IMR-90 (cell line): ENCODE data around the gene ARRB1. TPM values are rescaled to one million over a fixed set of nuclear protein-coding genes. Genes with fewer than 3 reads are reported as not detected.

ENCODE experiments used
- ATAC-seq: fragments of 200-7000 bp; cut with Tn5 transposase; 2 replicates; pipeline ENCODE4 v1.9.1; 2020; ENCODE audit warnings: low read depth, mild to moderate bottlenecking, moderate library complexity
- BruUV-seq: library from RNA; stranded (reverse); fragments of 400-500 nt; replicated peaks from 2 replicates; lab custom pipeline; 2021; lab: Mats Ljungman, UMichigan
- CTCF ChIA-PET: fragments of 300-600 bp; formaldehyde crosslinking; extraction: SDS; loops from one replicate; lab custom pipeline; 2021; ENCODE audit warnings: antibody characterized with exemption; lab: Yijun Ruan, JAX
- POLR2A ChIA-PET: fragments of 300-600 bp; sonication (Branson Sonifier 250); formaldehyde crosslinking; loops from one replicate; lab custom pipeline; 2022; ENCODE audit warnings: antibody characterized with exemption; ENCODE audit not compliant: unreplicated experiment; lab: Charles Lee
- DNase-seq: peaks from one replicate; pipeline ENCODE4 v3.0.0; 2013
- H2AFZ ChIP-seq: replicated peaks from 2 replicates; pipeline ENCODE3; 2013; ENCODE audit warnings: low read length, mild to moderate bottlenecking; ENCODE audit not compliant: poor library complexity
- H2AK5ac ChIP-seq: 2 replicates; pipeline ENCODE4 v1.6.1; 2013; ENCODE audit warnings: low read depth, low read length, inconsistent platforms
- H2AK9ac ChIP-seq: replicated peaks from 2 replicates; pipeline ENCODE3; 2013; ENCODE audit warnings: mild to moderate bottlenecking, low read depth, low read length, moderate library complexity; ENCODE audit not compliant: poor library complexity
- H2BK120ac ChIP-seq: 2 replicates; pipeline ENCODE4 v1.6.1; 2013; ENCODE audit warnings: low read depth, low read length, inconsistent platforms
- H2BK15ac ChIP-seq: 3 replicates; pipeline ENCODE4 v1.6.1; 2013; ENCODE audit warnings: low read depth, low read length, inconsistent platforms
- H2BK20ac ChIP-seq: 2 replicates; pipeline ENCODE4 v1.6.1; 2013; ENCODE audit warnings: low read depth, mild to moderate bottlenecking, inconsistent platforms, low read length, moderate library complexity
- H2BK5ac ChIP-seq: 2 replicates; pipeline ENCODE4 v1.6.1; 2013; ENCODE audit warnings: mild to moderate bottlenecking, low read depth, low read length, inconsistent platforms; ENCODE audit not compliant: poor library complexity, severe bottlenecking
- H3K14ac ChIP-seq: replicated peaks from 2 replicates; pipeline ENCODE4 v1.6.1; 2013; ENCODE audit warnings: low read depth, low read length, inconsistent platforms
- H3K18ac ChIP-seq: 2 replicates; pipeline ENCODE4 v1.6.1; 2013; ENCODE audit warnings: low read depth, low read length, control low read depth
- H3K23ac ChIP-seq: 2 replicates; pipeline ENCODE4 v1.6.1; 2013; ENCODE audit warnings: low read depth, low read length, inconsistent platforms
- H3K27ac ChIP-seq: 2 replicates; pipeline ENCODE4 v1.5.1; 2013; ENCODE audit warnings: mild to moderate bottlenecking, control low read depth, low read length; ENCODE audit not compliant: insufficient read depth
- H3K27me3 ChIP-seq: 2 replicates; pipeline ENCODE4 v1.6.1; 2013; ENCODE audit warnings: low read length; ENCODE audit not compliant: control insufficient read depth, insufficient read depth
- H3K36me3 ChIP-seq: 2 replicates; pipeline ENCODE4 v1.6.1; 2013; ENCODE audit warnings: low read length, mixed read lengths; ENCODE audit not compliant: control insufficient read depth, insufficient read depth
- H3K4ac ChIP-seq: 2 replicates; pipeline ENCODE4 v1.6.1; 2013; ENCODE audit warnings: low read depth, low read length, inconsistent platforms
- H3K4me1 ChIP-seq: 2 replicates; pipeline ENCODE4 v1.6.1; 2013; ENCODE audit warnings: low read length, mixed read lengths; ENCODE audit not compliant: control insufficient read depth, insufficient read depth
- H3K4me2 ChIP-seq: 2 replicates; pipeline ENCODE4 v1.6.1; 2013; ENCODE audit warnings: low read depth, mild to moderate bottlenecking, control low read depth, low read length, moderate library complexity
- H3K4me3 ChIP-seq: 2 replicates; pipeline ENCODE4 v1.5.1; 2013; ENCODE audit warnings: low read depth, mild to moderate bottlenecking, control low read depth, low read length, moderate library complexity; ENCODE audit not compliant: insufficient read depth
- H3K56ac ChIP-seq: 2 replicates; pipeline ENCODE4 v1.6.1; 2013; ENCODE audit warnings: low read length, inconsistent platforms; ENCODE audit not compliant: insufficient read depth; ENCODE audit errors: extremely low read depth
- H3K79me1 ChIP-seq, 2 experiments: 2 replicates each; pipeline ENCODE4 v1.6.1; 2013; ENCODE audit warnings: low read length in 2 of 2, inconsistent platforms in 1 of 2, low read depth in 1 of 2
- H3K9ac ChIP-seq: 2 replicates; pipeline ENCODE4 v1.6.1; 2013; ENCODE audit warnings: low read depth, low read length, control low read depth
- H3K9me1 ChIP-seq: 2 replicates; pipeline ENCODE4 v1.6.1; 2013; ENCODE audit warnings: low read length, inconsistent platforms; ENCODE audit not compliant: insufficient read depth
- H3K9me3 ChIP-seq: 2 replicates; pipeline ENCODE4 v1.6.1; 2013; ENCODE audit warnings: low read length; ENCODE audit not compliant: control insufficient read depth, insufficient read depth
- H4K20me1 ChIP-seq: 2 replicates; pipeline ENCODE4 v1.6.1; 2013; ENCODE audit warnings: low read length, inconsistent platforms; ENCODE audit not compliant: insufficient read depth
- H4K5ac ChIP-seq: 2 replicates; pipeline ENCODE4 v1.6.1; 2013; ENCODE audit warnings: mild to moderate bottlenecking, low read depth, low read length, control low read depth
- H4K8ac ChIP-seq, 2 experiments: 2 replicates each; pipeline ENCODE4 v1.6.1; 2013; ENCODE audit warnings: low read depth in 2 of 2, low read length in 2 of 2, control low read depth in 1 of 2, inconsistent platforms in 1 of 2
- H4K91ac ChIP-seq: 2 replicates; pipeline ENCODE4 v1.6.1; 2013; ENCODE audit warnings: low read depth, low read length, inconsistent platforms; ENCODE audit not compliant: insufficient read depth
- BHLHE40 ChIP-seq: fragments of 150-350 bp; IDR thresholded peaks from 2 replicates; pipeline ENCODE4 v1.6.1; 2016; ENCODE audit warnings: mild to moderate bottlenecking, low read depth, low read length
- CEBPB ChIP-seq: IDR thresholded peaks from 2 replicates; pipeline ENCODE4 v1.6.1; 2012; ENCODE audit warnings: low read depth, low read length, improper control_type of control experiment
- CHD1 ChIP-seq: IDR thresholded peaks from 2 replicates; pipeline ENCODE4 v1.6.1; 2012; ENCODE audit warnings: low read depth, low read length, improper control_type of control experiment
- CTCF ChIP-seq: conservative IDR thresholded peaks from 2 replicates; pipeline ENCODE4 v1.5.1; 2012; ENCODE audit warnings: mild to moderate bottlenecking, low read depth, low read length, improper control_type of control experiment
- ELK1 ChIP-seq: fragments of 150-350 bp; IDR thresholded peaks from 2 replicates; pipeline ENCODE4 v1.6.1; 2016; ENCODE audit warnings: low read depth, mild to moderate bottlenecking, low read length, moderate library complexity, borderline replicate concordance
- FOS ChIP-seq: fragments of 150-350 bp; IDR thresholded peaks from 2 replicates; pipeline ENCODE4 v1.6.1; 2016; ENCODE audit warnings: low read depth, low read length
- MAZ ChIP-seq: IDR thresholded peaks from 2 replicates; pipeline ENCODE4 v1.6.1; 2012; ENCODE audit warnings: low read depth, mild to moderate bottlenecking, low read length, improper control_type of control experiment, moderate library complexity, borderline replicate concordance
- MXI1 ChIP-seq: IDR thresholded peaks from 2 replicates; pipeline ENCODE4 v1.6.1; 2012; ENCODE audit warnings: low read depth, mild to moderate bottlenecking, low read length, moderate library complexity, borderline replicate concordance
- NFE2L2 ChIP-seq: fragments of 150-350 bp; IDR thresholded peaks from 2 replicates; pipeline ENCODE4 v1.6.1; 2016; ENCODE audit warnings: low read depth, mild to moderate bottlenecking, low read length
- POLR2A ChIP-seq: IDR thresholded peaks from 2 replicates; pipeline ENCODE4 v1.6.1; 2012; ENCODE audit warnings: mild to moderate bottlenecking, low read depth, low read length
- RAD21 ChIP-seq: IDR thresholded peaks from 2 replicates; pipeline ENCODE4 v1.6.1; 2012; ENCODE audit warnings: low read length, improper control_type of control experiment
- RCOR1 ChIP-seq: IDR thresholded peaks from 2 replicates; pipeline ENCODE4 v1.6.1; 2012; ENCODE audit warnings: mild to moderate bottlenecking, low read length, improper control_type of control experiment; ENCODE audit not compliant: insufficient replicate concordance
- RFX5 ChIP-seq: IDR thresholded peaks from 2 replicates; pipeline ENCODE4 v1.8.0; 2012; ENCODE audit warnings: low read depth, mild to moderate bottlenecking, low read length, moderate library complexity
- SMC3 ChIP-seq: fragments of 150-350 bp; IDR thresholded peaks from 2 replicates; pipeline ENCODE4 v1.6.1; 2016; ENCODE audit warnings: low read depth, mild to moderate bottlenecking, antibody characterized with exemption, low read length, moderate library complexity
- WGBS, 2 experiments: methylation state at CpG; one replicate each; pipeline versions ENCODE4 v1.1.5 to v1.1.7; 2013; ENCODE audit warnings: missing lambda C conversion rate in 2 of 2; ENCODE audit not compliant: insufficient read length in 1 of 2; ENCODE audit errors: extremely low coverage in 2 of 2; 5-methylcytosine and 5-hydroxymethylcytosine counted together
- dilution Hi-C: fragments of 300-500 bp; cut with HindIII; formaldehyde crosslinking; loops from one replicate; pipeline ENCODE4 v1.14.3; 2018; ENCODE audit warnings: low sequenced_read_pairs; ENCODE audit not compliant: unreplicated experiment
- in situ Hi-C: fragments of 300-500 bp; cut with MboI; formaldehyde crosslinking; loops from 3 replicates; pipeline ENCODE4 v1.14.3; 2019; ENCODE audit warnings: low sequenced_read_pairs, inconsistent platforms, mixed read lengths
- intact Hi-C: fragments of 100-400 bp; cut with micrococcal nuclease; formaldehyde crosslinking; loops from 2 replicates; pipeline ENCODE4 v1.10.0; 2022
- polyA plus RNA-seq, 3 experiments: library from polyadenylated mRNA; depleted of rRNA; stranded (reverse); fragments of >200 nt; gene quantifications; 2 replicates each; pipeline ENCODE4 v1.2.3, GENCODE V29; 2012; ENCODE audit warnings: low replicate concordance in 1 of 3
- total RNA-seq: library from RNA; depleted of rRNA; stranded (reverse); fragments of >200 nt; gene quantifications from 2 replicates; pipeline ENCODE4 v1.2.3, GENCODE V29; 2012

ARRB1 gene
- total and polyA plus RNA-seq, 2 of the 4 experiments (the other 2 are of a cell fraction) = 11.0 to 17.4 TPM

- Histone ChIP-seq H3K36me3 (no peaks in the 10 kb centered on the region), H3K79me1 (no peaks in the 10 kb centered on the region), H4K8ac (no peak overlapping the region), H2BK15ac (no peak overlapping the region), H2BK120ac (no peak overlapping the region), H3K9me1 (no peaks in the 10 kb centered on the region), H2BK20ac (no peak overlapping the region), H3K9me3 (no peaks in the 10 kb centered on the region), H3K23ac (no peak overlapping the region), H3K4ac (no peak overlapping the region), H4K91ac (no peak overlapping the region), H4K5ac (no peak overlapping the region), H3K14ac (no peak overlapping the region), H3K4me1 (no peaks in the 10 kb centered on the region; the same call in 1 of the 2 replicates), H3K4me3 (no peak overlapping the region), H2AFZ (peak overlapping the region; percentile 76), H4K20me1 (peaks cover 5% of the 10 kb centered on the region; the same call in 1 of the 2 replicates), H2AK5ac (no peak overlapping the region; the same call in 1 of the 2 replicates), H2AK9ac (no peak overlapping the region), H3K27ac (no peak overlapping the region), H3K56ac (no peak overlapping the region), H3K27me3 (no peaks in the 10 kb centered on the region), H3K9ac (no peak overlapping the region), H2BK5ac (no peak overlapping the region), H3K4me2 (no peak overlapping the region), H3K18ac (no peak overlapping the region)
- dilution Hi-C loops (no loop called here), intact Hi-C loops (no loop called here), in situ Hi-C loops (loop anchor here (5.0 kb wide), 2 partner anchors 56 to 106 kb away; no protein-coding TSS in a partner anchor)
- no TSS peak for BruUV-seq
- WGBS, 2 experiments = 80% methylated on average over 1 of the region's 3 CpGs; no CpG with 5 or more reads in 1 of the 2 experiments
- TF ChIP-seq NFE2L2 (no peak), CEBPB (no peak), FOS (no peak), MAZ (no peak), SMC3 (no peak), BHLHE40 (no peak), RCOR1 (no peak), CHD1 (no peak), POLR2A (no peak), RAD21 (no peak), MXI1 (no peak), CTCF (no peak), ELK1 (no peak), RFX5 (no peak)
- ChIA-PET POLR2A (no interaction called here), CTCF (no interaction called here)
- ATAC-seq (no peak), DNase-seq (no peak)
Observed at GRCh38 chr11:75383246-75383645, 31.8 kb upstream of the ARRB1 start.
